Lung microvascular endothelial cell (primary cell): Measurements from ENCODE around the gene TFEC. TPM values are rescaled to one million over a fixed set of nuclear protein-coding genes. Genes with fewer than 3 reads are reported as not detected.
"Not testable (repeated sequence)": the region's sequence is repeated elsewhere in the genome, so short reads cannot be mapped to it uniquely, and the experiment has no call there.

Source experiments
- DNase-seq, 2 donors: peaks; one replicate each; pipeline versions ENCODE4 v3.0.0 to v3.0.0-alpha.2; 2010; ENCODE audit warnings: low read depth in 2 of 2
- total RNA-seq: library from RNA; depleted of rRNA; stranded (reverse); fragments of >200 nt; gene quantifications from 2 replicates; pipeline ENCODE4 v1.2.1, GENCODE V29; 2014

The TFEC gene
- total RNA-seq, 1 donor from 2014 or later, result 0.20 TPM

GRCh38 chr7:115988401-115988800 is 42.2 kb downstream of the TFEC start:
- no peak for DNase-seq

- DNase-seq, result no peak
These were observed 43.1 kb downstream of the TFEC start for GRCh38 chr7:115987486-115987885.

GRCh38 chr7:115984105-115984504 is 46.5 kb downstream of the TFEC start:
- DNase-seq, result no peak

GRCh38 chr7:115980159-115980558 is 50.4 kb downstream of the TFEC start:
- no peak for DNase-seq

GRCh38 chr7:115976651-115977050 is 53.9 kb downstream of the TFEC start:
- DNase-seq, result no peak

GRCh38 chr7:115975766-115976165 is 54.8 kb downstream of the TFEC start:
- no peak for DNase-seq

GRCh38 chr7:115973406-115973805 is 57.2 kb downstream of the TFEC start:
- no peak for DNase-seq

- DNase-seq, result no peak
These were observed 59.1 kb downstream of the TFEC start for GRCh38 chr7:115971506-115971905.

- DNase-seq, result no peak
These were observed 62.0 kb downstream of the TFEC start for GRCh38 chr7:115968596-115968995.

GRCh38 chr7:115968171-115968570 is 62.4 kb downstream of the TFEC start:
- no peak for DNase-seq

GRCh38 chr7:115965796-115966475 is 64.6 kb downstream of the TFEC start:
- no peak for DNase-seq

- DNase-seq, result no peak
These were observed 65.3 kb downstream of the TFEC start for GRCh38 chr7:115965236-115965635.

- DNase-seq, result no peak
These were observed 65.8 kb downstream of the TFEC start for GRCh38 chr7:115964799-115965198.

GRCh38 chr7:115962340-115962739 is 68.2 kb downstream of the TFEC start:
- no peak for DNase-seq

GRCh38 chr7:115953592-115954255 is 76.8 kb downstream of the TFEC start:
- no peak for DNase-seq

GRCh38 chr7:115952832-115953231 is 77.7 kb downstream of the TFEC start:
- DNase-seq, result no peak

GRCh38 chr7:115951547-115951946 is 79.0 kb downstream of the TFEC start:
- DNase-seq, result no peak

- peak in 1 of 2 donors; percentile 40 for DNase-seq
These were observed 88.8 kb downstream of the TFEC start for GRCh38 chr7:115941703-115942268.

GRCh38 chr7:115940460-115941060 is 90.0 kb downstream of the TFEC start:
- DNase-seq, result no peak

- DNase-seq, result no peak
These were observed 92.6 kb downstream of the TFEC start for GRCh38 chr7:115937960-115938359.

GRCh38 chr7:115933471-115933870 is 97.1 kb downstream of the TFEC start:
- DNase-seq, result no peak

GRCh38 chr7:115932880-115933279 is 97.7 kb downstream of the TFEC start:
- DNase-seq, result no peak

- not testable (repeated sequence) for DNase-seq
These were observed 100.4 kb downstream of the TFEC start for GRCh38 chr7:115930184-115930583.
